PC-3 (cell line): ENCODE data around the gene USP27X.

Source experiments
- EZH2 ChIP-seq: fragments of 300-600 bp; sonication (generic); IDR thresholded peaks from one replicate; pipeline ENCODE4 v1.6.1; 2017; ENCODE audit warnings: antibody characterized with exemption, mild to moderate bottlenecking, low read length; ENCODE audit not compliant: unreplicated experiment
- EZH2phosphoT487 ChIP-seq: fragments of 300-600 bp; sonication (generic); IDR thresholded peaks from 2 replicates; pipeline ENCODE4 v1.6.1; 2018; ENCODE audit warnings: mild to moderate bottlenecking, antibody characterized with exemption, low read length, borderline replicate concordance
- TF ChIP-seq, protein P1 (sequence below): fragments of 300-600 bp; sonication (generic); conservative IDR thresholded peaks from 2 replicates; pipeline ENCODE4 v1.5.1; 2017; ENCODE audit warnings: antibody characterized with exemption, low read depth, mild to moderate bottlenecking, low read length

DNA sequence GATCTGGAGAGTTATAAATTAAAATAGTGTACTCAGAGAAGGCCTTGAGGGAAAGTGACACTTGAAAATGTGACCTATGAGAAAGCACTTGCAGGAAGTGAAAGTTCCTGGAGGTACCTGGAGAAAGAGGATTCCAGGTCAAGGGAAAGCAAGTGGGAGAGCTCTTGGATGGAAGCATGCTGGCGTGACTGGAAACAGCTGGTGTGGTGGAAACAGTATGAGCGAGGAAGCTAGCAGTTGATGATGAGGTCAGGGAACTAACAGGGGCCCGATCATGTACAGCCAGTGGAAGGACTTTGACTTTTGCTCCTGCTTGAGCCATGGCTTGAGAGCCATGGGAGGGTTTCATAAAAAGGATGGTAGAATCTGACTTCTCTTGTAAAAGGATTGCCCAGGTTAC is 33.6 kb downstream of the USP27X start:
- no peak for TF ChIP-seq EZH2
- no peak for TF ChIP-seq EZH2phosphoT487
- TF ChIP-seq, protein P1, sequence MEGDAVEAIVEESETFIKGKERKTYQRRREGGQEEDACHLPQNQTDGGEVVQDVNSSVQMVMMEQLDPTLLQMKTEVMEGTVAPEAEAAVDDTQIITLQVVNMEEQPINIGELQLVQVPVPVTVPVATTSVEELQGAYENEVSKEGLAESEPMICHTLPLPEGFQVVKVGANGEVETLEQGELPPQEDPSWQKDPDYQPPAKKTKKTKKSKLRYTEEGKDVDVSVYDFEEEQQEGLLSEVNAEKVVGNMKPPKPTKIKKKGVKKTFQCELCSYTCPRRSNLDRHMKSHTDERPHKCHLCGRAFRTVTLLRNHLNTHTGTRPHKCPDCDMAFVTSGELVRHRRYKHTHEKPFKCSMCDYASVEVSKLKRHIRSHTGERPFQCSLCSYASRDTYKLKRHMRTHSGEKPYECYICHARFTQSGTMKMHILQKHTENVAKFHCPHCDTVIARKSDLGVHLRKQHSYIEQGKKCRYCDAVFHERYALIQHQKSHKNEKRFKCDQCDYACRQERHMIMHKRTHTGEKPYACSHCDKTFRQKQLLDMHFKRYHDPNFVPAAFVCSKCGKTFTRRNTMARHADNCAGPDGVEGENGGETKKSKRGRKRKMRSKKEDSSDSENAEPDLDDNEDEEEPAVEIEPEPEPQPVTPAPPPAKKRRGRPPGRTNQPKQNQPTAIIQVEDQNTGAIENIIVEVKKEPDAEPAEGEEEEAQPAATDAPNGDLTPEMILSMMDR = no peak
